ENCODE measurements around the gene CALHM4.

The CALHM4 gene

DNA sequence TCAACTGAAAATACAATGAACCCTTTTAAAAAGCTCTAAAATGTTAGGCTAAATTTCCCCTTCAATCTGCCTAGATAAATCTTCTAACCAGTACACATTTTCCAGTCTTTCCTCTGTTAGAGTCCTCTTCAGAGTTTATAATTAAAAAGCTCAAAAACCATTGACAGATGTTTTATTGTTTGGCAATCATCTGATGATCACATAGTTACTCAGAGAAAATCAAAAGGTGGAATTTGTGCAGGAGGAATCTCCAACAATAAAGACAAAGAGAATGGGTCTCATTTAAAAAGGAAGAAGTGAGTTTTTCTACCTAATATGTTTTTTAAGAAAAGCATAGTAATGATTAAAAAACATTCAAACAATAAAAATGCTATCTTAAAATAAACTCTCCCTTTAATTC is 11.1 kb upstream of the CALHM4 start:
- no peak for DNase-seq (ENCODE audit: low spot score)

DNA sequence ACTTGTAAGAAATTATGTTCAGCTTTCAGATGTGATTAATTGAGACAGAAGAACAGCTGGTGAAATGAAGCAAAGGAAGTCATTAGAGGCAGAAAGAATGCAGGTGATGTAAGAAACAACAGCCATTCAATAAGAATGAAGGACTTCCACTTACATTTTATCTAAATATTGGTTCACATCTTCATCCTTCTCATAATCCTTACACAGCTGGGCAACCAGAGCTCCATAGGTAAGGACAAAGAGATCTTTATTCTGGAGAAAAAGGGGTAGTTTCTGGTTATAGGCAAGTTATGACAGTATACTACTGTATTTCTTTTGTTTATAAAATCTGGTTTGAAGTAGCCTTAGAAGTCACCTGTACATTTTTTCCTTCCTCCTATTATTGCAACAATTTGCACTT is 10.4 kb upstream of the CALHM4 start:
- no peak for DNase-seq (ENCODE audit: low spot score)

DNA sequence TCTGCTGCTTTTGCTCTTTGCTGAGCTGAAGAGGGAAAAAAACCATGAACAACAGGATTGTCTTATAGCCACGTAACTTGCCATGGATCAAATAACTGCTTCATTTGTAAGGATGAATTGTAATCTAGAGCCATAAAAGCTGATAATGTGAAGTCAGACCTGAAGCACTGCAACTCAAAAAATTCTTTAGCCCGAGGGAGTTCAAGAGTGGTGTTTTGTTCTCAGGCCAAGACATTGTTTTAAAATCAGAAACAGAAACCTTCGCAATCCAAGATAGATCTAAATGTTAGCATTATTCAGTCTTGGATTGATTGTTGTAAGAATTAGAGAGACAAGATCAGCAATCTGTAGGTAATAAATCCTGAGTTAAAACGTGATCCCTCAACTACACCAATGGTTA is 7.9 kb upstream of the CALHM4 start, which contains the start of gene TRAPPC3L:
Gene TRAPPC3L, minus strand, starts transcription at position 34 of the 400 bp plus-strand sequence. CDS start 170 bp downstream, outside the sequence.
- DNase-seq (ENCODE audit: low spot score), result no peak

DNA sequence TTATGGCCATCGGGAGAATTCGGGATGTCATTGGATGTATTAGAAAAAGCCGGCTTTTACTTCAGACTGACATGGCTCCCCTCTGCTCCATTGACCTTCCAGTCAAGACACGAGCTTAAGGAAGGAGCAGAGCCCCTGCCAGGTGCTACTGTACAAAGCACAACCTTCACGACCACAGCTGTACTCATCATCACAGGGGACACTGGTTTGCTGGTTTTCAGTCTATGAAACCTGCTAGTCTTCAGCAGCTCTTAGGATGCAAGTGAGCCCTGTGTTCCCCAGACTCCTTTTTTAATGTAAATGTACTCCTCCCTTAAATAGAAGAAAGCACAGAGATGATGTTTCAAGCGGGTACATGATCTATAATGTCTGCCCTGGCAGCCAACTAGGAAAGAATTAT is 6.2 kb upstream of the CALHM4 start:
- no peak for DNase-seq (ENCODE audit: low spot score)

DNA sequence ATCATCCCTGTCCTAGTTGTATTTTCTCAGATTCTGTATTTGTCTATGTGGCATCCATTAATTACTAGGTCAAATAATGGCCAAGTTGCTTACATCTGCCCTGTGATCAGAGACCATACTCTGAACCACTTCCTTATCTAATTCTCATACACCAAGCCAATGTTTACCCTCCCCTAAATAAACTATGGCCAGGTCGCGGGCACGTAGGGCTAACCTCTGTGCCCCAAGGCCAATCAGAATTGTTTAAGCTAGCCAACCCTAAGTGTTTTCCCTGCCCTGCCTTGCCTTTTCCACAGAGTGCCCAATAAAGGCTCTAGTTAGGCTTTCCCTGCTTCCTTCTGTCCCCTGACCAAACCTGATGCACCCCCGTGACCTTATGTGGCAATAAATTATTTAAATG is 2.8 kb upstream of the CALHM4 start:
- no peak for DNase-seq (ENCODE audit: low spot score)

DNA sequence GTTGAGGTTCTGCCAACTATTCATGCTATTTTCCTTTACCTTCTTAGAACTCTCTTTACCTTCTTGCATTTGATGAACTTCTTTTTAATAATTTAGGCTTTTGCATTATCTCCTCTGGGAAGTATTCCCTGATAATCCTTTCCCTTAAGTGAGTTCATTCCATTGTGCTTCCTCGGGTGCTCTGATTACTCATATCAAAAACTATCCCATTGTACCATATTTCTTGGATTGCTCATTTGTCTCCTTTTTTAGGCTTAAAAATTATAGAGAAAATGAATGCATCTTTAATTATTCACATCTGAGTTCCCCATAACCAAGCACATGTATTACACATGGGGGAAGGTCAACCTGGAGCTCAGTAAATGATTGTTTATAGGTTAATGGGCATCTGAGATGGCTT is 2.5 kb downstream of the CALHM4 start:
- no peak for DNase-seq (ENCODE audit: low spot score)

DNA sequence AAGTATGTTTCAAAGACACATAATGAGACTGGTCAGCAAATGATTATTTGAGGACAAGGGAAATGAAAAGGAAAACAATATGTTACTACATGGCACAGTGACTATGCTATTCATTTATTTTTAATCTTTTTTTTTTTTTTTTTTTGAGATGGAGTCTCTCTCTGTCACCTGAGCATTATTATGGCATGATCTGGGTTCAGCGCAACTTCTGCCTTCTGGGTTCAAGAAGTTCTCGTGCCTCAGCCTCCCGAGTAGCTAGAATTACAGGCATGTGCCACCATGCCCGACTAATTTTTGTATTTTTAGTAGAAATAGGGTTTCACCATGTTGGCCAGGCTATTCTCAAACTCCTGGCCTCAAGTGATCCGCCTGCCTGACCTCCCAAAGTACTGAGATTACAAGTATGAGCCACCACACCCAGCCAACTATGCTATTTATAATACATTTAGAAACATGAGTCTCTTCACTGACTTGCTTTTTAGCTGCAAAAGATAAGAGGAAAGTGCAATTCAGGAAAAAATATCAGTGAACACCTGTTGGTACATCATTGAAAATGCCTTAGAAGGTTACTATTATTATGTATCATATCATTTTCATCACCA is 3.4 kb downstream of the CALHM4 start:
- no peak for DNase-seq (ENCODE audit: low spot score)

DNA sequence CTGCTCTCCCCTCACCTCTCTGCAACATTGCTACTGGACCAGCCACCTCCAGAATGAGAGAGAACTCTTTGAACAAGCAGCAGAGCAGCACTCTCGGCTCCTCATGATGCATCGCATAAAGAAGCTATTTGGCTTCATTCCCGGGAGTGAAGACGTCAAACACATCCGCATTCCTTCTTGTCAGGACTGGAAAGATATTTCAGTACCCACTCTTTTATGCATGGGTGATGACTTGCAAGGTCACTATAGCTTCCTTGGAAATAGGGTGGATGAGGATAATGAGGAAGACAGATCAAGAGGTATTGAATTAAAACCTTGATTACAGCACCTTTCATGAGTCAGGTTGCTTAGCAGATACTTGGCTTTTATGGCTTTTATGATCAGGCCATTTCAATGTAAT is 4.3 kb downstream of the CALHM4 start:
- no peak for DNase-seq (ENCODE audit: low spot score)

DNA sequence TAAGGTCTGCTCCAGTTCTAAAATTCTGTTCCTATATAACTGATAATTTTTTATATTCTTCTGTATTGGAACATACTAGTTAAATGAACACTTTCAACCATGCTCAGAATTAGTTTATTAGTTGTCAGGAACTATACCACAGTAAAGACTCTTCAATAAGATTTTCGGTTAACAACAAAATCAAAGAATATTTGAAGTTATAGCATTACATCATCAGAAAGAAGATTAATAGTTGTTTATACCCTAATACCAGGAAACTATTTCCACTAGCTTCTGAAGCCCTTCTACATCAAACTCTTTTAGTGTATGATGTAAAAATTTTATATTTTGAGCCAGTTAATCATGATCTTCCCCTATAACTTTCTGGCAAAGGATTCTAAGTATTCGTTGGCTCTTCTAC is 6.6 kb downstream of the CALHM4 start:
- DNase-seq (ENCODE audit: low spot score), result no peak

DNA sequence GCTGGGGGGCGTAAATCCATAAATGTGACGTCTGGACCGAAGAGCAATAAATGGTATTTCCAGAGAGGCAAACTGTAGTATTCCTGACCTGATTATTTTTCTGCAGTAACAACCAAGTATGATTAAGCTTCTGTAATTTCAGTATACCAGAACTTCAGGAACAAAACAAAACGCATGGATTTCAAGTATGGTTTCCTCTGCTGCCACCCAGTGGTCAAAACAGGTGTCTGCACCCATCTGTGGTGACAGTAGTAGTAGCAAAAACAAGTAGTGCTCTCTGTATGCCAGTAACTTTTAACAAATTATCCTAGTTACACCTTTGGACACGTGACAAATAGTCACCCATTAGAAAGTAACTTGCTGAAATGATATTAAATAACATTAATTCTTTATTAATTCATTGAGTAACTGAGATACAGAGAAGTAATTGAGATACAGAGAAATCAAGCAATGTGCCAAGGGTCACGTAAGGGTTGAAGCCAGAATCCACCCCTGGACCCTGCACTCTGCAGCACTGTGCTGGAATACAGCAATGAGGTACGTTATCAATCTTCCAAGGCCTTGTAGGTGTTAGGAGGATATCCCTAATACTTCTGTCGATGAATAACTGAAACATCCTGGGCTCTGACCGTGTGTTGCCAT is 7.9 kb downstream of the CALHM4 start:
- DNase-seq (ENCODE audit: low spot score), result peak; percentile 61

DNA sequence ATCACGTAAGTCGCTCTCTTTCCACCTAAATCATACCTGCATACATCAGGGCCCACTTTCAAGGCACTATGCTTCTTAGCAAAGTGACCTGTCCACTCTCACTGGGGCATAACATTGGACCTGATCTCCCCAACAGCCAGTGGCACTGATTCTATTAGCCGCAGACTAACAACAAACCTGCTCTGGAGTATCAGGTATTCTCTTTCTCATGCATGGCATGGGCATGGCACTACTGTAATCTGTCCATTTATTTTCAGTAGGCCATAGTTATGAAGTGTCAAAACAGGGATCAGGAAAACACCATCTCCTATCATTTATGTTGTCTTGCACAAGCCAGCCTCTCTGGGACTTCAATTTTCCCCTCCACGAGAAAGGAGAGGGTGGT is 8.5 kb downstream of the CALHM4 start:
- DNase-seq (ENCODE audit: low spot score), result no peak

DNA sequence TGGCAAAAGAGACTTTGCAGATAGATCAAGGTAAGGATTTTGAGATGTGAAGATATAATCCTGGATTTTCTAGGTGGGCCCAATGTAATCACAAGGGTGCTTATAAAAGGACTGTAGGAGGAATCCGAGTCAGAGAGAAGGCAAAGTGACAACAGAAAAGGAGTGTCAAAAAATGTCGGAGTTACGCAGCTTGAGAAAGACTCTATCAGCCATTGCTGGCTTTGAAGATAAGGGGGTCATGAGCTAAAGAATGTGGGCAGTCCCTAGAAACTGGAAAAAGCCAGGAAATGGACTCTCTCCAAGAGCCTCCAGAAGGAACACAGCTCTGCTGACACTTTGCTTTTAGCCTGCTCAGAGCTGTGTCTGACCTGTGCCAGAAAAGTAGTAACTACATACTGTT is 9.1 kb downstream of the CALHM4 start:
- no peak for DNase-seq (ENCODE audit: low spot score)

DNA sequence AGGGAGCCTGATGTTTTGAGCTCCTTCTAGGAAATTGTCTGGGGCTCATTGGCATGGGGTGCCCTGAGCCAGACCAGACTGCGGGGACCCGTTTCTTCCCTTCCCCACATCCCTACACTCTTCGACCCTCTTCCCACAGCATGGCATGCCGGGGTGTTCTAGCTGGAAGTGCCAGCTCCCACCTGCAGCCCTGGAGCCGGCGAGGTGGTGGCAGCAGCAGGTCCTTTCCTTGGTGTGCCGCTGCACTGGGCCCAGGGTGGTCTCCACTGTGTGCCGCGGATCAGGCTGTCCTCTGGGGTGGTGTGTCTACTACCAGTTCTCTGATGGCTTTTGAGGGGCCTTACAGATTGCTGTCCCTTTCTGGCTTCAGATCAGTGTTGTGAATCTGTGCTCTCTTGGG is 10.3 kb downstream of the CALHM4 start:
- DNase-seq (ENCODE audit: low spot score), result no peak

DNA sequence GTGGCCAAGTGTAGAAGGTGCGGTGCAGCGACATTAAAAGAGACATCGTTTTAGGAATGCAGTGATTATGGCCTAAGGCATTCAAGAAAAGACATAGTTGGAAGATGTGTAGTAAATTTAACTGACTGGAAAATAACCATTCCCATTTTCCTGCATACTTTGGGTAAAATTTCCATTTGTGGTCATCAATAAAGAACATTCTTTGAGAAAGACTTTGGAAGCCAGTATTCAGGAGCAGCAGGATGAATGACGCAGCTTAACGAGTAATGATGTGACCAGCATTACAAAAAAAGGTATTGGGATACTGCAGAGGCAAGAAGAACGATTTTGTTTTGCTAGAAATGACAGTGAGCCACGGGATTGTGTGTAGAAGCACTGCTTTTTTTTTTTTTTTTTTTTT is 10.8 kb downstream of the CALHM4 start:
- no peak for DNase-seq (ENCODE audit: low spot score)

DNA sequence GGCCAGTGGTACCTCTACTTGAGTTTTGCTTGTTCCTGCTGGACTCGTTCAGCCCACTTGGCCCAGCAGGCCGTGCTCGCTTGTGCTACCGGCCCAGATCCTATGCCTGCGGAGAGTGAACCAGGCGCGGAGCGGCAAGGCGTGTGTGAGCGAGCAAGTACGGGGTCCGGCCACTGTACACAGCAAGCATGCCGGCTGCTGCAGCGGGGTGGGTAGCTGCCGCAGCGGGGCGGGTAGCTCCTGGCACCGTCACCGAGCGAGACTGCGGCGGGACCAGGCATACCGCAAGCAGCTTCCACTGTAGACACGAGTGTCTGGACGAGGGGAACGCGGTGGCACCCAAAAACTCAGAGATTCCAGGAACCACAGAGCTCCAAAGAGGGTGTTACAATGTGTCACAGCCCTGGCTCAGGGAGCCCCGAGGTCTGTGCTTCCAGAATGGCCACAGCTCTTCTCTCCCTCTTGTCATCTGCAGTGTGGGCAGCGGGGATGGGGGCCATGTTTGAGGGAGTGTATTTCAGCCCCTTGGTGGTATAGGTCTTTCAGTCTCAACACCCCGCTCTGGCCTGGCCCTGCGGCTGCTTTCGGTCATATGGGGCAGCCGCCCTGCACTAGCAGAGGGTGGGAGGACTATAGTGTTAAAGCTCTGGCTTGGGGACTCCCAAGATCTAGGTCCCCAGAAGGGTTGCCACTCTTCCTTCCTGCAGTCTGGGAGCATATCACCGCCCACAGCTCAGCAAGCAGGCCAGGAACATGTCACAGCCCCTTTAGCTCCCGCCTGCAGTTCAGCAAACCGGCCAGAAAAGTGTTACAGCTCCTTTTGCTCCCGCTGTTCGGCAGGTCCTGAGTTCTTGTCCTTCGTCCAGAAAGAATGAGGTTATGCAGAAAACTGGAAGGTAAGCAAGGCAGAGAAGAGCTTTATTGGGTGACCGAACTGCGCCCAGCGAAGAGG is 11.6 kb downstream of the CALHM4 start:
- no peak for DNase-seq (ENCODE audit: low spot score)

DNA sequence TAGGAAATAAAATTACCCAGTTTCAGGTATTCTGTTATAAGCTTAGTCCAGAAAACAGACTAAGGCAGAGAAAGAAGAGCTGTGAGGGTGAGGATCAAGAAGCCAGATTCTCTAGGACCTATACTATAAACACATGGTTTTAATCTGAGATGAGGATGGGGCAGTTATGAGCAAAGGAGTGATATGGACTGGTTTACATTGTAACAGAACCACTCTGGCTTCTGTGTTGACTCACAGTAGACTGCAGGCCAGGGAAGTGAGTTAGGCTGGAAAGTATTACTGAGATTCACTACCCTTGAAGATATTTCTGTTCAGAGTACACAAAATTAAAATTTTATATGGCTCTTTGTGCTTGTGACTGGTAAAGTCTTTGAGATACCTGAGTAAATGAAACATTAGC is 14.6 kb downstream of the CALHM4 start:
- DNase-seq (ENCODE audit: low spot score), result no peak

DNA sequence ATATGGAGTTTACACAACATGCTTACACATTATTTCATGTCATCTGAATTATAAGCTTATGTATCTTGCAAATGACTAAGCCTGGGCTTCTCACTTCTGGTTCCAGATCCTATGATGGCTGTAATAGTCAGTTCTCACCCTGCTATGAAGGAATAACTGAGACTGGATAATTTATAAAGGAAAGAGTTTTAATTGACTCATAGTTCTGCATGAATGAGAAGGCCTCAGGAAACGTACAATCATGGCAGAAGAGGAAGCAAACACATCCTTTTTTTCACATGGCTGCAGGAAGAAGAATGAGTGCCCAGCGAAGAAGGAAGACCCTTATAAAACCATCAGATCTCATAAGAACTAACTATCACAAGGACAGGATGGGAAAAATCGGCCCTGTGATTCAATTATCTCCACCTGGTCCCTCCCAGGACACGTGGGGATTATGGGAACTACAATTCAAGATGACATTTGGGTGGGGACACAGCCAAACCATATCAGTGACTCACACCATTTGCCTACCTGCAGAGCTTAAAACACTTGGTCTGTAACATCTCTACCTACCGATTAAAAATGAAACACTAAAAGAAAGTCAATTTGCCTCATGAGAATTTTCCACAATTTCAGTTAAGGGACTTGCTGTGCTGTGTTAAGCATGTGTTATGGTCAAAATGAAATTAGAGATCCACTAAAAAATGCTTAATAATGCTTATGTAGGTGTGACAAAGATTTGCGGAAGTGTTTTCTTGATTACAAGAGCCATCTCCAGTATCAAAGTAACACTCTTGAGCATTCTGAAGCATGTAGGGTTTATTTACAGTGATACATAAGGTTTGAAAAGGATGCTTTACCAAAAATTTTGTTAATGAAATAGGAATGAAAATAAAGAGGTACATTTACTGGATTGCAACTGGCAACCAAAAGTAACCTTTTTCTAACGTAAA is 15.5 kb downstream of the CALHM4 start:
- DNase-seq (ENCODE audit: low spot score), result no peak

DNA sequence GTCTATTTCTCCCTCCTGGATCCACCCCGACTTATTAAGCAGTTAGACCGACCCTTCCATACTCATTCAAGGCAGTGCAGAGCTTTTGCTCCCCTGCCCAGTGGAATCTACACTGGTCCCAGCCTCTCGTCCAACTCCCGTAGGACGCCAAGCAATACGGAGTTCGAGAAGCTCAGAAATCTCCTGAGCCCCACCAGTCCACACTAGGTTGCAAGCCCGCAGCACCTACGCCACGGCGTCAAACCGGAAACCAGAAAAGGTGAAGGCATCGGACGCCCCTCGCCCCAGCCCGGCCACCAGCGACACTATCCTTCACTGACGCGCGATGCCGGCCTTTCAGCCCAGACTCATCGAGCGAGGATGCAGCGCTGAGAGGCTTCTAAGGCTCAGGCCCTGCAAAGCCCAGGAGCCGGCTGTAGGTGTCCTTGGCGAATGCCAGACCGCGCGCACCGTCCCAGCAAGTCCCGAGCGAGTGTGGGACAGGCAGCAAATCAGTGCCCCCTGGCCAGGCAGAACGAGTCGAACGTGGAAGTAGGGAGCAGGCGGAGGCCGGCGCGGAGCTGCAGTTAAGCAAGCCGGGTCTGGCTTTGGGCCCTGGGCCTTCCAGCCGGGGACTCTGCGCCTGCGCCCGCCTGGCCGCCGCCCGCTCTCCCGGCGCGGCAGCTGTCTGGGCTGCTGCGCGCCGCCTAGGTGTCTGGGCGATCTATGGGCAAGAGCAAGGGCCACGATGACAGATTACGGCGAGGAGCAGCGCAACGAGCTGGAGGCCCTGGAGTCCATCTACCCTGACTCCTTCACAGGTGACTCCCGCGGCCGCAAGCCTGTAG is 17.5 kb downstream of the CALHM4 start, which contains the start of gene RWDD1:
Gene RWDD1, plus strand, starts transcription at position 649 of the 827 bp plus-strand sequence. Its CDS starts 79 bp downstream, at position 728.
- peak; percentile 97 for DNase-seq (ENCODE audit: low spot score)

DNA sequence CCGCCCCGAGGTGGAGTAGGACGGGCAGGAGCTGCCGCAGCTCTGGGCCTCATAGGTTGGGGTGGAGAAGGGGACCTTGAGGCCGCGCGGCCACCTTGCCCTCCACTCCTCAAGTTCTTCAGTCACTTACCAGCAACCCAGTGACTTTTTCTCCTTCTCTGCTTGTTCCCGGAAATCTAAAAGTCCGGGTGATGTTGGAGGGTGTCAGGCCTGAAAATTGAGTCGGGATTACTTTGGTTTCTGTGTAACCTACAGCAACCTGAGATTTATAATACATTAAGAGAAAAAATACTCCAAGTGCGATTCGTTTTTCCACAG is 18.1 kb downstream of the CALHM4 start:
- DNase-seq (ENCODE audit: low spot score), result no peak

DNA sequence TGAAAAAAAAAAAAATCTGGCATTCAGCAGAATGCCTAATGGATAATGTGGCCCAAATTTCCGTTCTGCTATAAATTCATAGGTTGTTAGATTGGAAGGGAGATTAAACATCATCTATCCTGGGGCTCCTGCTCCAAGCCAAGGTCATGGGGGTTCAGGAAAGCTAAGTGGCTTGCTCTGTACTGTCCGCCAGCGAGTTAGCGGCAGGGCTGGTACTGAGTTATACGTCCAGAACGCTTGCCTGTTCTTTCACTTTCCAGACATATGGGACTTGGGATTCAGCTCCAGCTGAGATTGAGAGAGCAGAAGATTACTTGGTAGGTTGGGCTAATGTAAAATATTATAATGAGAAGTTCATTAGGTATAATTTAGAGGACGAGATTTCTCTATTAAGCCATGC is 18.6 kb downstream of the CALHM4 start:
- DNase-seq (ENCODE audit: low spot score), result peak; percentile 41

DNA sequence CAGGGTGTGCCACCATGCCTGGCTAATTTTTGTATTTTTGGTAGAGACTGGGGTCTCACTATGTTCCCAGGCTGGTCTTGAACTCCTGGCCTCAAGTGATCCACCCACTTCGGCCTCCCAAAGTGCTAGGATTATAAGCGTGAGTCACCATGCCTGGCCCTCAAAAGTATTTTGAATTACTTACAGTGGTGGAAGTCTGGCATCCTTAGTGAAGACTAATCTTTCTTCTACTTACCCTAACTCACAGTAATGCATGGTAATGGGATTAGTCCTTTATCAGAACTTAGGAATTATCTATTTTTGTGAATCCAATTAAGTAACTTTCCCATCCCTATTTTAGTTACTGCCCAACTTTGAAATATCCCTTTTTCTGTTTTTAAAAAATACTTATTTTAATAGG is 21.7 kb downstream of the CALHM4 start:
- no peak for DNase-seq (ENCODE audit: low spot score)
